NCI-H82 (cell line): ENCODE measurements around the gene MLLT3.

Experiments
- DNase-seq: peaks from one replicate; lab custom pipeline; 2025; lab: John Stamatoyannopoulos, UW

The MLLT3 gene

GRCh38 chr9:20625003-20625349 is 2.7 kb upstream of the MLLT3 start:
- DNase-seq: no peak

GRCh38 chr9:20624201-20625002 is 2.1 kb upstream of the MLLT3 start:
- peak; percentile 77 for DNase-seq

DNA sequence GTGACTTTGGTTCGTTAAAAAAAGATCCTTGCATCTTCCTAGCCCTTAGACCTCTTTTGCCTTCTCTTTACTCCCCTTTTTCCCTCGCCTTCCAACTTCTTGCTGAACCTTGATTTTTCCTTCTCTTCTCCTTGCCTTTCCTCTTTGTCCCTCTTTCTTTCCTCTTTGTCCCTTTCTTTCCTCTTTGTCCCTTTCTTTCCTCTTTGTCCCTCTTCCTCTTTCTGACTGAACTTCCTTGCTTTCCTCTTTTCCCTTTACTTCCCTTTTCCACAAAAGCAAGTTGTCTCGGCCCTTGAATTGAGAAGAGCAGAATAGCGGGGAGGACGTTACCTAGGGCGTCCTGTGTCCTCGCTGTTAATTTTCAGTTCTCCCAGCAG is 1.4 kb upstream of the MLLT3 start:
- peak; percentile 28 for DNase-seq

GRCh38 chr9:20623021-20623747 is 885 bp upstream of the MLLT3 start:
- DNase-seq: peak; percentile 93

DNA sequence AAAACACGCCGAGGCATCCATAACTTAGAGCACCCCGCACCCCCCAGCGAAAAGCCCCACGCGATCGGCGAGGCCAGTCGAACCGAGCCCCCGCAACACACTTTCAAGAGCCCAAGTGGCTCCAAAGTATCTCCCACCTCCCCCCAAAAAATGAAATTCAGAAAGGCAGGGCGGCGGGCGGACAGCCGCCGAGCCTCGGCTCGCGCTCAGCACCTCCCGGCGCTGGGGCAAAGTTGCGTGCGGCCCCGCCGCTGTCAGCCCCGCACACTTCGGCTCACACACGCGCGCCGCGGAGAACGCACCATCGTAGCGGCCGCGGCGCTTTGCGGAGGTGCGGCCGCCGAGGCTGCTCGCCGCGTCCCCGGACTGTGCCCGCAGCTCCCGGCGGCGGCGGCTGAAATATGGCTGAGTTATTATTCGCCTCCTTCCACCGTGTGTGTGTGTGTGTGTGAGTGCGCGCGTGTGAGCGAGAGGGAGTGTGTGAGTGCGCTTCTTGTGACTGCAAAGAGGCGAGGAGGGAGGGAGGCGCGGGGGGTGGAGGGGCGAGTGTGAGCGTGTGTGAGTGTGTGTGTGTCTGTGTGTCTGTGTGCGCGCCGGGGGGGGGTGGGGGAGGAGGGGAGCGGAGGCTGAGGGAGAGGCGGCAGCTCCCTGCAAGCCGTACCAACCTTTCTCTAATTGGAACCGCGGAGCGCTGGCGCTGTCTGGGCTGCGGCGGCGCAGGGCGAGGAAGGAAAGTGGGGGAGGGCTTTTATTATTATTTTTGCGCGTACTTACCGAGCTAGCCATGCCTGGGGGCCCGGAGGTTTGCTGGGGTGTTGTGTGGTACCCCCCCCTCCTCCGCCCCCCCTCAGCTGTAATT is 599 bp downstream of the MLLT3 start:
- peak; percentile 68 for DNase-seq

DNA sequence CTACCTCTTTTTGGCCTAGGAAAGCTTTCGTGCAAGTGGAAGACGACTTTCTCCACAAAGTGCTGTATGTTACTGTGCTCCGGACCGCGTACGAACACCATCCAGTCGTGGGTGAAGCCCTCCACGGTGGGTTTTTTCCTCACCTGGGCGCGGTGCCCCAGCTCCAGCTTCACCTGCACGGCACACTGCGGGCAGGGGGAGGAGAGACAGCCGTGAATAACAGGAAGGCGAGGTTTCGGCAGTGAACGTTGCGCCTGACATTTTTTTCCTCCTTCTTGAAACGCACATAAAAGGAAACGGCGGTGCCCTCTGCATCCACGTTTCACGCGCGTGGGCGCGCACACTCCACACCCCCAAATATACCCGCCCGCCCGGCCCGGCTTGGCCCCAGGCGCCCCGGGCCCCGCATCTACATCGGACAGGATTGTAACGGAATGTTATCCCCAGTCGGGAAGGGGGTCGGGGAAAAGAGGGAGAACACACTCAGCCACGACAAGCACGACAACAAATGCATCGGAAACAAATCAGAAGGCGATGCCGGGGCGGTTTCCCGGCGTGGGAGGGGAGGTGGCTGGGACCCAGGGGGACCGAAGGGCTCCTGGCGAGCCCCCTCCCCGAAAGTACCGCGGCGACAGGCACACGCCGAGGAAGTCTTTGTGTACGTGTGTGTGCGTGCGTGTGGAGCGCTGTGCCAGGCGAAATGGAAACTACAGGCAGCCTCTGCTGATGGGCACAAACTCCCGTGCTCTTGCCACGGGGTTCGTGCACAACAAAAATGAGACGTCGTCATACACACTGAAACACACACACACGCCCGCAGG is 1.4 kb downstream of the MLLT3 start:
- peak; percentile 26 for DNase-seq

- DNase-seq: peak; percentile 24
Measured at GRCh38 chr9:20619487-20620200, 2.7 kb downstream of the MLLT3 start.

DNA sequence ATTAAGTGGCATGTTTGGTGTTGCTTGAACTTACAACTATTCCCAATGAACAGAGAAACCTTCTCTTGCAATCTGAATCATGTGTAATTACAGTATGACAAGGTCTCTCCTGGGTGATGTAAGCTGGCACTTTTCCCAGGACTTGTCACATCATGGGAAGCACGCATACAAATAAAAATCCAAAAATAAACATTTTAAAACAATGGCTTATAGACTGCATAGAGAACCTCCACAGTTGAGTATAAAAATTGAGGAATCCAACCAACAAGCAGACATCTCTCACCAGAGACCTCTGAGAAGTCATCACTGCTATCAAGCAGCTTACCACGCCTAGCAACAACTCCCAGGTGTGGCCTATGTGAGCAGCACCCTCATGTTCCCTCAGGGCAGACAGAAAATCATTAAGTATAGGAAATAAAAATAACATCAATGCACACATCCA is 3.9 kb downstream of the MLLT3 start:
- DNase-seq: peak; percentile 2

DNA sequence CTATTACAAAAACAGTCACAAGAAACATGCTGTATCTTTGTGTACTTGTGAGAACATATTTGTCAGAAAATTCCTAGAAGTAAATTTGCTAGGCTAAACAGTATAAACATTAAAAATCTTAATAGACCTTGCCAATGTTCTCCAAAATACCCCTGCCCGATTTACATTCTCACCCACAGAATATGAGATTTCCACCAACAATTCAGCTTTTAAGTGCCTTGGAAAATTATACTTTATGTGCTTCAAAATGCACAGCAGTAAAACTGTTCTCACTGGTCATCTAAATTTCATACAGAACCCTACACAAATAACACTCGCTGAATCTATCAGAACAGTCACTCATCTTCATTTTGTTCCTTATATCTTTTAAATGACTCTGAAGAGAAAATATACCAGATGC is 5.5 kb downstream of the MLLT3 start:
- no peak for DNase-seq

DNA sequence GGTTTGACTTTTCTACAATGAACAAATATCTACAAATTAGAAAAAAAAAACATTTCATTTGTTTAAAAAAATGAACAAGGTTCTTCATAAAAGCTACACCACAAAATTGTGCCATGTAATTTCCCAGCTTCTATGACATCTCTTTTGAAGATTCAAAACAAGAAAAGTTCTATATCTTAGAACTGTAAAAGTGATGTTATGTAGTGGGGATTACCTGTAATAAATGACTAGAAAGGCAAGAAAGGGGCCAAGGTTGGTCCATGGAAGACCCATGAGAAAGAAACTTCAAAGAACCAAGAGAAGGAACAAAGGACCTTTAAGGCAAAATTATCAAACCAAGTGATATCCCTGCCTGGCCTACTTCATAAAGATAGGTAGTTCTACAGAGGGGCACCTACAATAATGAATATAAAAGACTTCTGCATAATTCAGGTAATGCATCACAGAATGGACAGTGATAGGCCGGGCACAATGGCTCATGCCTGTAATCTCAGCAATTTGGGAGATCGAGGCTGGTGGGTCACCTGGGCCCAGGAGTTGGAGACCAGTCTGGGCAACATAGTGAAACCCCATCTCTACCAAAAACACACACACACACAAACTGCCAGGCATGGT is 7.6 kb downstream of the MLLT3 start:
- no peak for DNase-seq

DNA sequence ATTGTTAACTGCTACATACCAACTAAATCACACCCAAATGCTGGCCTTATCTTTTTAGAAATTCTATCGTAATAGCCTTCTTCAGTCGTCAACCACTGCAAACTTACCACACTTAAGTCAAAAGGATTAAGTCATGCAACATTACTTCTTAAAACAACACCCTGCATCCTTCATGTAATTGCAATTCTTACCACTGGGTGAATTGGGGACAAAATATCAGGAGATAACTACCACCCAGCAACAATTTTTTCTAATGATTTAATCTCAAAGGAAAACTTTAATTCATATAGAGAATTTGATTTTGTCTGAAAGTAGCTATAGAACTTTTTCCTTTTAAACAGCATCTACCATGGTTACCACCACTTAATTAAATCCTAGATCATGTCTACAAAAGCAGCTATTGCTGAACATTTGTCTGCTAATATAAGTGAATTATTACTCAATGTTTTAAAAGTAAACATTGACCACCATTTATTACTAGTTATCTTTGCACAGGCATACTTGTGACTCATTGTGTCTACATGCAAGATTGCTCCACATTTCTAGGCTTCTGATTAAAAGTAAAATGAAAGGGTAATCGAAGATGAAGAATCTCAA is 10.5 kb downstream of the MLLT3 start:
- DNase-seq: peak; percentile 3

DNA sequence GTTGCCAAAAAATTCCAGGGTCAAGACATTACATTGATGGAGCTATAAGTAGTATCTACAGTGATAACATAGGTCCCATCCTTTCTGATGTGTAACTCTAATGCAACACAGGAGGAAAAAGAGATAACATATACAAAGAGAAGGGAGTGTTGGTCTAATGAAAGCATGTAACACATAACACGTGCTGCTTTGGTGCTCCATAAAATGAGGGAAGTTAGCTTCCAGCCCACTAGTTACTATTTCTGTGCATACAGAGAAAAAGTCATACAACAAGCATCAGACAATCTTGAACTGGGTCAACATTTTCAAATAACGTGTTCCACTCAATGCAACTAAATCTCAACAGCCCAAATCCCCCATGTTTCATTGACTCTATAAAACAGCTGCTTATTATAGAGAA is 11.7 kb downstream of the MLLT3 start:
- DNase-seq: no peak

GRCh38 chr9:20608582-20608981 is 13.7 kb downstream of the MLLT3 start:
- DNase-seq: no peak

GRCh38 chr9:20606652-20607051 is 15.6 kb downstream of the MLLT3 start:
- DNase-seq: no peak

GRCh38 chr9:20604562-20604961 is 17.7 kb downstream of the MLLT3 start:
- DNase-seq: no peak

DNA sequence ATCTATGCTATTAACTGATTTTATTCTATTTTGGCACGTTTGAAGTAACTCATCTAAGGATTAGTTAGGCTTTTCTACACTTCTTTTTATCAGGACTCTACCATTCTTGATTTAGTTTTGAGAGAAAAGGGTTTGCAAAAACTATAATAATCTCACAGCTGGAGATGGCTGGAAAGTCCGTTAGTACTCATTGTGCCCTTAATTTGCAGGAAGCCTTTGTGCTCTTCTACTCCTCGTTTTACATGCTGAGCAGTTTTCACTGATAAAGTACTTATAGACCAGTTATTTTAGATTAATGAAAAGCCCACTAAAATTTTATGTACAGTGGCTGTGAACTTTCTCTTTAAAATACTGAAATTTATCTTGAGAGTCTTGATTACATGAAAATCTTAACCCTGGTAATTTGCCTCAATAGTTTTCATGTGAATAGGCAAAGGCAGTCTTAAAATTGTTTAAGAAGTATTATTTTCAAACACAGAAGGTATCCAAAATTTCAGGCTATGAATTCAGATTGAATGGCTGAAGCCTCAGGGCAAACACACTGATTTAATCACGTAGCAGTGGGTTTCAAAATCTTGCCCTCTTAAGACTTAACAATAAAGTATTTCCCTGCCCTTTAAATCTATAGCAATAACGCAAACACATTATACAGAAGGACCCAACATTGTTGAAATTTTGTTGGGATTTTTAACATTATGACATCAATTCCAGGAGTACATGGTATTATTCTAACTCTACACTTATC is 18.6 kb downstream of the MLLT3 start:
- DNase-seq: no peak

- no peak for DNase-seq
Measured at GRCh38 chr9:20601292-20601691, 21.0 kb downstream of the MLLT3 start.

- DNase-seq: no peak
Measured at GRCh38 chr9:20599195-20599594, 23.1 kb downstream of the MLLT3 start.

- DNase-seq: no peak
Measured at GRCh38 chr9:20598367-20598766, 23.9 kb downstream of the MLLT3 start.

DNA sequence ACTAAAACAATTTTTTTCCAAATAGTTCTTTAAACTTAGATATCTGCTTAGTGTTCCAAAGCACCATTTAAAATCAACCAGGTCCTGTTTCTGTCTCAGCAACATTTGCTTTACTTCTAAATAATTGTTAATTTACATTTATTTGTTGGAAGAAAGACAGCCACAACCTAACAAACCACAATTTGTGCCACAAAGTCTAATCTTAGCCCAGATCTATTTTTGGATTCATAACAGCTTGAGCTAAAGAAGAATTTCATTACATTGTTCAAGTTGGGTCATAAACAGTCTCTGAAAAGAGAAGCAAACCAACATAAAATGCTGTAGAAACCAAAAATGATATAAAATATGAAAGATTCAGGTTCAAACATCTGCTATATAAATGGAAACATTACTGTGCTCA is 24.4 kb downstream of the MLLT3 start:
- DNase-seq: no peak
